GM23338 (cell line): Measurements from ENCODE around the gene PHC2.

Source experiments
- CREB1 ChIP-seq: fragments of 250-450 bp; sonication (Bioruptor Pico); IDR thresholded peaks from 2 replicates; pipeline ENCODE4 v1.5.0; 2020; ENCODE audit warnings: low read depth, mild to moderate bottlenecking, moderate library complexity
- POLR2AphosphoS5 ChIP-seq: IDR thresholded peaks from 2 replicates; pipeline ENCODE4 v1.6.1; 2016; ENCODE audit warnings: antibody characterized with exemption, low read depth

DNA sequence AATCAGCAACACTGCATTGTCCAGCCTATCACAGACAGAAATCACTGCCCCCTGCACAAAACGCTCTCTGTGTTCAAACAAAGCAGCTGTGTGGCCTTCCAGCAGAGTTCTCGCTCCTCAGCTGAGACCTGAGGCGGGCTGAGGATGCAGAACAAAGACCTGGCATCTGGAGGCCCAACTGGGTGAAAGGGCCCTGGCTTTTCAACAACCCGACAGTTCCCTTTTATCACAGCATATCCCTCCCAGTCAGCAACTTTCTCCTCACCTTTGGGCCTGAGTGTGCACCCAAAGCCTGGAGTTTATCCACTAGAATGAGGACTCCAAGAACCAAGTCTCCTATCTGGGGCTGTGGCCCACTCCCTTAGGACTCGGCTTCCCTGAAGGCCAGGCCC lies 67.4 kb downstream of the PHC2 start:
- TF ChIP-seq POLR2AphosphoS5: no peak
- TF ChIP-seq CREB1 (CRISPR knock-in tag): no peak
